B cell (primary cell): Measurements from ENCODE around the gene ARHGAP42. TPM values are rescaled to one million over a fixed set of nuclear protein-coding genes. Genes with fewer than 3 reads are reported as not detected.

Experiments
- ATAC-seq: fragments of 200-7000 bp; cut with Tn5 transposase; one replicate; pipeline ENCODE4 v1.10.0; 2021; ENCODE audit warnings: low read depth, mild to moderate bottlenecking, moderate number of reproducible peaks, moderate library complexity
- CTCF ChIA-PET: fragments of 350-600 bp; sonication (Branson Sonifier 250); formaldehyde crosslinking; loops from one replicate; lab custom pipeline; 2021; ENCODE audit warnings: antibody characterized with exemption, inconsistent platforms; lab: Charles Lee
- POLR2A ChIA-PET: fragments of 350-600 bp; sonication (Branson Sonifier 250); formaldehyde crosslinking; loops from one replicate; lab custom pipeline; 2021; ENCODE audit warnings: antibody characterized with exemption; lab: Charles Lee
- DNase-seq: peaks from one replicate; pipeline ENCODE4 v3.0.0; 2013
- H2AFZ ChIP-seq: 2 replicates; pipeline ENCODE4 v1.6.1; 2012; ENCODE audit warnings: mild to moderate bottlenecking, low read depth, low read length; ENCODE audit not compliant: insufficient read depth, poor library complexity, severe bottlenecking
- H3K27ac ChIP-seq, 2 donors: 1 replicate in 1 of 2; 2 replicates in 1 of 2; pipeline ENCODE4 v1.5.1; 2012 to 2013; ENCODE audit warnings: low read length in 2 of 2, mild to moderate bottlenecking in 2 of 2, moderate library complexity in 1 of 2
- H3K27me3 ChIP-seq, 4 experiments: fragments of 200-600 bp in 1 of 4; sonication (generic) in 1 of 4; replicated peaks in 1 of 4; 1 replicate in 2 of 4; 2 replicates in 2 of 4; pipeline versions ENCODE4 v1.6.1 to v1.7.0; 2013 to 2016; ENCODE audit warnings: low read length in 3 of 4, mild to moderate bottlenecking in 2 of 4, mixed read lengths in 1 of 4, moderate library complexity in 1 of 4; ENCODE audit not compliant: insufficient read depth in 4 of 4, control insufficient read depth in 3 of 4; ENCODE audit errors: control extremely low read depth in 1 of 4
- H3K36me3 ChIP-seq, 2 experiments: replicated peaks in 1 of 2; 1 replicate in 1 of 2; 2 replicates in 1 of 2; pipeline versions ENCODE4 v1.6.1 to v1.7.1; 2013; ENCODE audit warnings: low read length in 1 of 2; ENCODE audit not compliant: insufficient read depth in 2 of 2, control insufficient read depth in 1 of 2; ENCODE audit errors: control extremely low read depth in 1 of 2, extremely low read depth in 1 of 2
- H3K4me1 ChIP-seq, 2 donors: fragments of 200-600 bp in 1 of 2; sonication (generic) in 1 of 2; 1 replicate in 1 of 2; 2 replicates in 1 of 2; pipeline versions ENCODE4 v1.5.1 to v1.6.1; 2013 to 2017; ENCODE audit warnings: low read length in 2 of 2; ENCODE audit not compliant: control insufficient read depth in 2 of 2, insufficient read depth in 2 of 2
- H3K4me2 ChIP-seq: replicated peaks from 2 replicates; pipeline ENCODE3; 2012; ENCODE audit warnings: mild to moderate bottlenecking, low read depth, low read length; ENCODE audit not compliant: poor library complexity, severe bottlenecking
- H3K4me3 ChIP-seq, 5 experiments: fragments of 200-600 bp in 1 of 5; sonication (generic) in 1 of 5; 1 replicate in 3 of 5; 2 replicates in 2 of 5; pipeline versions ENCODE4 v1.5.1 to v1.7.0; 2011 to 2016; ENCODE audit warnings: low read length in 4 of 5, mild to moderate bottlenecking in 4 of 5, low read depth in 2 of 5, control low read depth in 1 of 5, moderate library complexity in 1 of 5; ENCODE audit not compliant: insufficient read depth in 1 of 5; ENCODE audit errors: control extremely low read depth in 1 of 5, extremely low read depth in 1 of 5
- H3K79me2 ChIP-seq: fragments of 200-600 bp; sonication (generic); one replicate; pipeline ENCODE4 v1.6.0; 2016; ENCODE audit warnings: low read length; ENCODE audit not compliant: control insufficient read depth, insufficient read depth
- H3K9ac ChIP-seq: fragments of 200-600 bp; sonication (generic); 2 replicates; pipeline ENCODE4 v1.6.1; 2017; ENCODE audit warnings: mild to moderate bottlenecking, low read length, moderate library complexity
- H3K9me3 ChIP-seq, 3 donors: one replicate each; pipeline versions ENCODE4 v1.6.1 to v1.7.1; 2013; ENCODE audit warnings: low read length in 2 of 3; ENCODE audit not compliant: control insufficient read depth in 2 of 3, insufficient read depth in 1 of 3; ENCODE audit errors: control extremely low read depth in 1 of 3
- H4K20me1 ChIP-seq: 2 replicates; pipeline ENCODE4 v1.6.0; 2012; ENCODE audit warnings: mild to moderate bottlenecking, low read length; ENCODE audit not compliant: insufficient read depth, control insufficient read depth, poor library complexity, severe bottlenecking
- H3K27ac Mint-ChIP-seq: one replicate; pipeline ENCODE4 v1.8.0; 2021; ENCODE audit warnings: mixed read lengths
- H3K27me3 Mint-ChIP-seq: one replicate; pipeline ENCODE4 v1.8.0; 2021; ENCODE audit warnings: mixed read lengths
- H3K4me1 Mint-ChIP-seq: one replicate; pipeline ENCODE4 v1.8.0; 2021; ENCODE audit warnings: mixed read lengths
- H3K4me3 Mint-ChIP-seq: one replicate; pipeline ENCODE4 v1.8.0; 2021; ENCODE audit warnings: mixed read lengths
- H3K9me3 Mint-ChIP-seq: one replicate; pipeline ENCODE4 v1.8.0; 2022; ENCODE audit warnings: mixed read lengths; ENCODE audit not compliant: insufficient read depth
- EZH2 ChIP-seq: IDR thresholded peaks from 2 replicates; pipeline ENCODE4 v1.6.1; 2012; ENCODE audit warnings: borderline replicate concordance, low read depth, mild to moderate bottlenecking, moderate library complexity, low read length; ENCODE audit not compliant: insufficient read depth, poor library complexity, severe bottlenecking
- WGBS: methylation state at CpG from one replicate; pipeline ENCODE4 v1.1.5; 2013; ENCODE audit warnings: missing lambda C conversion rate; ENCODE audit not compliant: insufficient coverage; 5-methylcytosine and 5-hydroxymethylcytosine counted together
- intact Hi-C: fragments of 100-400 bp; cut with micrococcal nuclease; formaldehyde crosslinking; loops from one replicate; pipeline ENCODE4 v1.10.0; 2022
- polyA plus RNA-seq: library from polyadenylated mRNA; depleted of rRNA; stranded (reverse); fragments of >200 nt; gene quantifications from 2 replicates; pipeline ENCODE4 v1.2.3, GENCODE V29; 2012
- total RNA-seq, 2 donors: library from RNA; stranded (reverse); fragments of 120-200 nt in 1 of 2; gene quantifications; 1 replicate in 1 of 2; 2 replicates in 1 of 2; pipeline versions ENCODE4 v1.2.3 to v1.2.4, GENCODE V29; 2013 to 2022
- TF ChIP-seq, protein P1 (sequence below): fragments of 200-600 bp; IDR thresholded peaks from one replicate; pipeline ENCODE4 v1.8.0; 2022; ENCODE audit warnings: antibody characterized with exemption, mild to moderate bottlenecking

ARHGAP42 gene
- total and polyA plus RNA-seq, 2 donors (not counting 1 experiment from before 2014, with no cell fraction given), result 3.8 to 4.9 TPM

DNA sequence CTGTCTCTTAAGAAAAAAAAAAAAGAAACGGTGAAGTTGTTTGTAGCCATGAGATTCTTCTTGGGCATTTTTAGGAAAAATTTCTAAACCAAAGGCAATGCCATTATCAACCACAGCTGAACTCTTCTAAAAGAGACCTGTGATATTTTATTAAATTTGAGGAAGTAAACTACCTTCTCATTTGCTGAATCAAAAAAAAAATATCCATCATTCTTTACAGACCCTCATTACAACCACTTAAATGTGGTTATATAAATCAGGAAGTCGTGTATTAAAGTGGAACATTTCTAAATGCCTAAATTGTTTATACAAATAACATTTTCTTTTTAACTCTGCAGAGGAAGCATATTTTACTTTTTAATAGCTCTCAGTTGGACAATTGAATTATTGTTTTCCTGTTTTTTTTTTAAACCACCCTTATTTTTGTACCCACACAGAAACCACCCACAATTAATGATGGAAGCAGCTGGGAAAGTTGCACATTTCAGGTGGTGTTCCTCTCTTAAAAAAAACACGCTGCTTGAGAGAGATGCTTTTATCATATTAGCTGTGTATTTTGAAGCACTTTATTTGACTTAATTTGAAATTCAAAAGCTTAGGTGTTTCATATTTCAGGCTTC is 91.2 kb downstream of the ARHGAP42 start:
- no CpG with 5 or more reads among the region's 3 CpGs for WGBS
- no peaks in the 10 kb centered on the region for H4K20me1 ChIP-seq
- intact Hi-C loops, result no loop called here
- H3K4me1 Mint-ChIP-seq, result peaks cover 6% of the 10 kb centered on the region
- TF ChIP-seq, protein P1, sequence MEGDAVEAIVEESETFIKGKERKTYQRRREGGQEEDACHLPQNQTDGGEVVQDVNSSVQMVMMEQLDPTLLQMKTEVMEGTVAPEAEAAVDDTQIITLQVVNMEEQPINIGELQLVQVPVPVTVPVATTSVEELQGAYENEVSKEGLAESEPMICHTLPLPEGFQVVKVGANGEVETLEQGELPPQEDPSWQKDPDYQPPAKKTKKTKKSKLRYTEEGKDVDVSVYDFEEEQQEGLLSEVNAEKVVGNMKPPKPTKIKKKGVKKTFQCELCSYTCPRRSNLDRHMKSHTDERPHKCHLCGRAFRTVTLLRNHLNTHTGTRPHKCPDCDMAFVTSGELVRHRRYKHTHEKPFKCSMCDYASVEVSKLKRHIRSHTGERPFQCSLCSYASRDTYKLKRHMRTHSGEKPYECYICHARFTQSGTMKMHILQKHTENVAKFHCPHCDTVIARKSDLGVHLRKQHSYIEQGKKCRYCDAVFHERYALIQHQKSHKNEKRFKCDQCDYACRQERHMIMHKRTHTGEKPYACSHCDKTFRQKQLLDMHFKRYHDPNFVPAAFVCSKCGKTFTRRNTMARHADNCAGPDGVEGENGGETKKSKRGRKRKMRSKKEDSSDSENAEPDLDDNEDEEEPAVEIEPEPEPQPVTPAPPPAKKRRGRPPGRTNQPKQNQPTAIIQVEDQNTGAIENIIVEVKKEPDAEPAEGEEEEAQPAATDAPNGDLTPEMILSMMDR, result no peak
- no peak for TF ChIP-seq EZH2
- no peak overlapping the region for H3K4me3 ChIP-seq
- no peak overlapping the region for H3K27ac Mint-ChIP-seq
- ChIA-PET POLR2A (no interaction called here), CTCF (no interaction called here)
- H3K4me2 ChIP-seq, result no peak overlapping the region
- ATAC-seq, result no peak
- no peak overlapping the region for H3K9ac ChIP-seq
- no peaks in the 10 kb centered on the region for H3K9me3 ChIP-seq
- H3K27me3 ChIP-seq, result no peaks in the 10 kb centered on the region
- H3K36me3 ChIP-seq, result no peaks in the 10 kb centered on the region
- H3K27me3 Mint-ChIP-seq, result no peaks in the 10 kb centered on the region
- DNase-seq, result no peak
- no peaks in the 10 kb centered on the region for H3K79me2 ChIP-seq
- H3K4me3 Mint-ChIP-seq, result no peak overlapping the region
- H2AFZ ChIP-seq, result no peak overlapping the region
- no peak overlapping the region for H3K27ac ChIP-seq
- H3K4me1 ChIP-seq, result no peaks in the 10 kb centered on the region
- no peaks in the 10 kb centered on the region for H3K9me3 Mint-ChIP-seq

DNA sequence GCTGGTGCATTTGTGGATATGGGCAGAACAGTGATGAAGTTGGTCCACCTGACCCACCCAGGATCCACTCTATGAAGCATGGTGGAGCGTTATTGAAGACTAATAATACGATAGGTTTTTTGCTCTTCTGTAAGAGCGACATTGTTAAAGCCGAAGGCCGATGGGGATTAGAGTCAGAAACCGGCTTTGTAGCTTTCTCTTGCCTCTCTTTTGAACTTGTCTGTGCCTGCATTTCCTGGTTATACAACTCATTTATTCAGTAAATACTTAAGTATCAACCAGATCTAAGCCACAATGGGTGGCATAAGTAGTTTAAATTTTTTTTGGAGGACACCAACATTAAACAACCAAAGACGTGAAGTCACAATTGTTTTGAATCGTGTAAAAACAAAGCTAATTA is 93.4 kb downstream of the ARHGAP42 start:
- H3K27me3 Mint-ChIP-seq, result no peaks in the 10 kb centered on the region
- H3K9me3 Mint-ChIP-seq, result no peaks in the 10 kb centered on the region
- no peaks in the 10 kb centered on the region for H3K36me3 ChIP-seq
- no peak overlapping the region for H3K27ac Mint-ChIP-seq
- no peaks in the 10 kb centered on the region for H3K79me2 ChIP-seq
- no peaks in the 10 kb centered on the region for H3K4me1 ChIP-seq
- no peak overlapping the region for H3K4me2 ChIP-seq
- H3K9ac ChIP-seq, result no peak overlapping the region
- no peak overlapping the region for H3K27ac ChIP-seq
- H3K9me3 ChIP-seq, result no peaks in the 10 kb centered on the region
- 100% methylated on average over 4 of the region's 8 CpGs for WGBS
- ATAC-seq, result no peak
- DNase-seq, result no peak
- no peak overlapping the region for H2AFZ ChIP-seq
- ChIA-PET CTCF (no interaction called here), POLR2A (no interaction called here)
- no peak overlapping the region for H3K4me3 Mint-ChIP-seq
- TF ChIP-seq EZH2, result no peak
- TF ChIP-seq, protein P1, result no peak
- peaks cover 3% of the 10 kb centered on the region for H3K4me1 Mint-ChIP-seq
- no peak overlapping the region for H3K4me3 ChIP-seq
- intact Hi-C loops, result no loop called here
- H4K20me1 ChIP-seq, result no peaks in the 10 kb centered on the region
- no peaks in the 10 kb centered on the region for H3K27me3 ChIP-seq
